Lung (tissue), 12 donors: ENCODE data around the gene PGLYRP4. TPM values are rescaled to one million over a fixed set of nuclear protein-coding genes. Genes with fewer than 3 reads are reported as not detected.

ENCODE experiments used
- ATAC-seq: fragments of 200-7000 bp; cut with Tn5 transposase; one replicate; pipeline ENCODE4 v1.9.1; 2020; ENCODE audit warnings: moderate number of reproducible peaks; ENCODE audit not compliant: insufficient read depth, low FRiP score
- DNase-seq, 3 donors: peaks; one replicate each; pipeline ENCODE4 v3.0.0-alpha.2; 2013 to 2017
- H3K27ac ChIP-seq, 2 donors: one replicate each; pipeline ENCODE4 v1.5.1; 2013; ENCODE audit warnings: mild to moderate bottlenecking in 2 of 2, moderate library complexity in 2 of 2, control low read depth in 1 of 2, inconsistent platforms in 1 of 2, low read depth in 1 of 2, low read length in 1 of 2
- H3K27me3 ChIP-seq, 3 donors: one replicate each; pipeline ENCODE4 v1.5.1; 2013; ENCODE audit warnings: low read length in 2 of 3; ENCODE audit not compliant: control insufficient read depth in 3 of 3, insufficient read depth in 3 of 3
- H3K36me3 ChIP-seq, 4 donors: one replicate each; pipeline ENCODE4 v1.5.1; 2013; ENCODE audit warnings: low read length in 4 of 4, mild to moderate bottlenecking in 1 of 4, moderate library complexity in 1 of 4; ENCODE audit not compliant: control insufficient read depth in 4 of 4, insufficient read depth in 4 of 4
- H3K4me1 ChIP-seq, 5 donors: one replicate each; pipeline ENCODE4 v1.5.1; 2013; ENCODE audit warnings: low read length in 5 of 5, mild to moderate bottlenecking in 2 of 5, moderate library complexity in 1 of 5; ENCODE audit not compliant: control insufficient read depth in 5 of 5, insufficient read depth in 5 of 5
- H3K4me3 ChIP-seq: one replicate; pipeline ENCODE4 v1.5.1; 2013; ENCODE audit warnings: mild to moderate bottlenecking, control low read depth, moderate library complexity
- H3K9ac ChIP-seq, 2 donors: one replicate each; pipeline ENCODE4 v1.5.1; 2013; ENCODE audit warnings: low read length in 2 of 2, control low read depth in 1 of 2; ENCODE audit not compliant: insufficient read depth in 1 of 2
- H3K9me3 ChIP-seq, 4 donors: one replicate each; pipeline ENCODE4 v1.5.1; 2013; ENCODE audit warnings: low read length in 3 of 4, mild to moderate bottlenecking in 1 of 4, moderate library complexity in 1 of 4; ENCODE audit not compliant: control insufficient read depth in 4 of 4, insufficient read depth in 3 of 4
- WGBS, 2 donors: extraction: QIAGEN DNeasy Blood & Tissue Kit; methylation state at CpG; one replicate each; pipeline ENCODE4 v1.1.7; 2013; 5-methylcytosine and 5-hydroxymethylcytosine counted together
- polyA plus RNA-seq, 2 donors: library from polyadenylated mRNA; stranded (reverse); fragments of 200-250 nt; gene quantifications; one replicate each; pipeline ENCODE4 v1.2.1, GENCODE V29; 2013
- total RNA-seq, 2 donors: library from RNA; depleted of rRNA in 1 of 2; stranded (reverse); fragments of >200 nt in 1 of 2; gene quantifications; one replicate each; pipeline ENCODE4 v1.2.1, GENCODE V29; 2014 to 2021
- TF ChIP-seq, protein P1 (sequence below): IDR thresholded peaks from 2 replicates; pipeline ENCODE4 v1.5.1; 2012; ENCODE audit warnings: mild to moderate bottlenecking; ENCODE audit errors: control extremely low read depth, extremely low read depth
- donor health status: control.
- donor health status: control.
- donor health status: Bipolar disorder and iron deficiency.
- donor health status: healthy.
- donor health status: DM: yes; HTN: yes; CAD: no.

The PGLYRP4 gene
- total and polyA plus RNA-seq, 4 donors, result 0.18 to 3.1 (median 1.0) TPM

- Histone ChIP-seq H3K27ac (no peak overlapping the region), H3K4me3 (no peak overlapping the region), H3K4me1 (peaks cover 0 to 2% (median 0%) of the 10 kb centered on the region in 5 donors), H3K9me3 (no peaks in the 10 kb centered on the region), H3K36me3 (no peaks in the 10 kb centered on the region), H3K9ac (no peak overlapping the region), H3K27me3 (no peaks in the 10 kb centered on the region)
- WGBS, 2 donors, result 89 to 96% methylated on average over 2 of the region's 2 CpGs
- DNase-seq (no peak), ATAC-seq (no peak)
- TF ChIP-seq, protein P1, sequence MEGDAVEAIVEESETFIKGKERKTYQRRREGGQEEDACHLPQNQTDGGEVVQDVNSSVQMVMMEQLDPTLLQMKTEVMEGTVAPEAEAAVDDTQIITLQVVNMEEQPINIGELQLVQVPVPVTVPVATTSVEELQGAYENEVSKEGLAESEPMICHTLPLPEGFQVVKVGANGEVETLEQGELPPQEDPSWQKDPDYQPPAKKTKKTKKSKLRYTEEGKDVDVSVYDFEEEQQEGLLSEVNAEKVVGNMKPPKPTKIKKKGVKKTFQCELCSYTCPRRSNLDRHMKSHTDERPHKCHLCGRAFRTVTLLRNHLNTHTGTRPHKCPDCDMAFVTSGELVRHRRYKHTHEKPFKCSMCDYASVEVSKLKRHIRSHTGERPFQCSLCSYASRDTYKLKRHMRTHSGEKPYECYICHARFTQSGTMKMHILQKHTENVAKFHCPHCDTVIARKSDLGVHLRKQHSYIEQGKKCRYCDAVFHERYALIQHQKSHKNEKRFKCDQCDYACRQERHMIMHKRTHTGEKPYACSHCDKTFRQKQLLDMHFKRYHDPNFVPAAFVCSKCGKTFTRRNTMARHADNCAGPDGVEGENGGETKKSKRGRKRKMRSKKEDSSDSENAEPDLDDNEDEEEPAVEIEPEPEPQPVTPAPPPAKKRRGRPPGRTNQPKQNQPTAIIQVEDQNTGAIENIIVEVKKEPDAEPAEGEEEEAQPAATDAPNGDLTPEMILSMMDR, result no peak
Measured at GRCh38 chr1:153372571-153372970, 23.9 kb upstream of the PGLYRP4 start.

DNA sequence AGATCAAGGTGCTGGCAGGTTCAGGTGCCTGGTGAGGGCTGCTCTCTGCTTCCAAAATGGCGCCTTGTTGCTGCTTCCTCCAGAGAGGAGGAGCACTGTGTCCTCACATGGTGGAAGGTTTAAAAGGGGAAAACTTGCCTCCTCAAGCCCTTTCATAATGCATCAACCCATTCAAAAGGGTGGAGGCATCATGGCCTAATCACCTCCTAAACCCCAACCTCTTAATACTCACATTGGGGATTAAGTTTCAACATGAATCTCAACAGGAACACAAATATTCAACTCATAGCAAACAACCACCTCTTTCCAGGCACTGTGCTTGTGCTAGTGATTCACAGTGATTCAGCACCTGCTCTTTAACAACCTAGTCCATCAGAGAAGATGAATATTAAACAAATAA, 22.6 kb upstream of the PGLYRP4 start:
- Histone ChIP-seq H3K4me1 (peaks cover 0 to under 1% (median 0%) of the 10 kb centered on the region in 5 donors), H3K4me3 (no peak overlapping the region), H3K9me3 (no peaks in the 10 kb centered on the region), H3K36me3 (no peaks in the 10 kb centered on the region), H3K9ac (no peak overlapping the region), H3K27ac (no peak overlapping the region), H3K27me3 (no peaks in the 10 kb centered on the region)
- ATAC-seq (no peak), DNase-seq (no peak)
- TF ChIP-seq, protein P1, result no peak
- 93 to 100% methylated on average over 1 of the region's 1 CpG for WGBS, 2 donors

GRCh38 chr1:153370146-153370545, 21.5 kb upstream of the PGLYRP4 start:
- Histone ChIP-seq H3K4me3 (no peak overlapping the region), H3K9me3 (no peaks in the 10 kb centered on the region), H3K9ac (no peak overlapping the region), H3K4me1 (no peaks in the 10 kb centered on the region), H3K36me3 (no peaks in the 10 kb centered on the region), H3K27ac (no peak overlapping the region), H3K27me3 (no peaks in the 10 kb centered on the region)
- 77 to 82% methylated on average over 3 of the region's 3 CpGs for WGBS, 2 donors
- DNase-seq (no peak), ATAC-seq (no peak)
- TF ChIP-seq, protein P1, result no peak

DNA sequence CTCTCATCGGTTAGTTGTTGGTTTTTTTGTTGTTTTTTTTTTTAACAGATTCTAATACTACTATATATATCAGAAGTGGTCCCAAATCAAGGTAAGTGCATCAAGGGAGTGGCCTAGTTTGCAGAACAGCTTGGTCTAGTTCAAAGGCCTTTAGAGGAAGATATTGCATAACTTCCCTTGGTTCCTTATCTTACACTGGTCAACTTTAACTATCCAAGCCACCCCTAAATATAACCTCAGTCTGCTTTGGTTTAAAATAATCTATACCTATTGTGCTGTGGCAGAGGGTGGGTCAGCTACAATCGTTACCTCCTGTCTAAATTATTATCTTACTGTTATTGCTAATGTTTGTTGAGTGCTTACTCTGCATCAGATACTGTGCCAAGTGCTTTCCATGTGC, 19.9 kb upstream of the PGLYRP4 start:
- Histone ChIP-seq H3K36me3 (no peaks in the 10 kb centered on the region), H3K9ac (no peak overlapping the region), H3K27ac (no peak overlapping the region), H3K27me3 (no peaks in the 10 kb centered on the region), H3K4me3 (no peak overlapping the region), H3K4me1 (no peaks in the 10 kb centered on the region), H3K9me3 (no peaks in the 10 kb centered on the region)
- TF ChIP-seq, protein P1, result no peak
- 31 to 48% methylated on average over 2 of the region's 2 CpGs for WGBS, 2 donors
- ATAC-seq (no peak), DNase-seq (no peak)
